Activated CD8-positive, alpha-beta memory T cell treated with anti-CD3 and anti-CD28 coated beads for 36 hours (primary cell): Measurements from ENCODE around the gene SPRED2. TPM values are rescaled to one million over a fixed set of nuclear protein-coding genes. Genes with fewer than 3 reads are reported as not detected.

ENCODE experiments used
- CTCF ChIA-PET: fragments of 350-600 bp; sonication (Branson Sonifier 250); formaldehyde crosslinking; loops from one replicate; lab custom pipeline; 2021; ENCODE audit warnings: antibody characterized with exemption; lab: Charles Lee
- POLR2A ChIA-PET: fragments of 350-600 bp; sonication (Branson Sonifier 250); formaldehyde crosslinking; loops from one replicate; lab custom pipeline; 2021; ENCODE audit warnings: antibody characterized with exemption; lab: Charles Lee
- total RNA-seq, 2 experiments: library from RNA; stranded (reverse); gene quantifications; one replicate each; pipeline ENCODE4 v1.2.3, GENCODE V29; 2021

The SPRED2 gene
- total RNA-seq, 2 experiments from 2014 or later, result 4.7 to 4.9 TPM

DNA sequence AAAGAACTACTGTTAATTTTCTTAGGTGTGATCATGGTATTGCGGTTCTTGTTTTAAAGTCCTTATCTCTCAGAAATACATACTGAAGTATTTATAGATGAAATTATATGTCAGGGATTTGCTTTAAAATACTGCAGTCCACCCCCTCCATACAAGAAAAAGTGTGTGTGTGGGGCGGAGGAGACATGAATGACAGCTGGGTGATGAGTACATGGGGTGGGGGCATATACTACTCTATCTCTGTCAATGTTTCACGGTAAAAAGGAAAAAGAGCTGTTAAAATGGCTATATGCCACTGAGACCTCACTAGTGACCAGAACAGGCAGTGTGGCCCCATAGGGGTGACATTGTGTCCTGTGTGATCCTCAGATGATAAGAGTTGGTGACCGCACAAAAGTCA, 54.1 kb downstream of the SPRED2 start:
- ChIA-PET CTCF (interaction anchor here (1.0 kb wide), 1 partner anchor 81 kb away, joined by 3 read pairs; no protein-coding TSS in a partner anchor), POLR2A (no interaction called here)

- ChIA-PET POLR2A (no interaction called here), CTCF (no interaction called here)
Observed at GRCh38 chr2:65377556-65378192, 54.7 kb downstream of the SPRED2 start.

- ChIA-PET POLR2A (no interaction called here), CTCF (interaction anchor here (0.9 kb wide), 1 partner anchor 56 kb away, joined by 3 read pairs; the partner anchor contains the start of gene SPRED2)
Observed at GRCh38 chr2:65375723-65376122, 56.7 kb downstream of the SPRED2 start.

DNA sequence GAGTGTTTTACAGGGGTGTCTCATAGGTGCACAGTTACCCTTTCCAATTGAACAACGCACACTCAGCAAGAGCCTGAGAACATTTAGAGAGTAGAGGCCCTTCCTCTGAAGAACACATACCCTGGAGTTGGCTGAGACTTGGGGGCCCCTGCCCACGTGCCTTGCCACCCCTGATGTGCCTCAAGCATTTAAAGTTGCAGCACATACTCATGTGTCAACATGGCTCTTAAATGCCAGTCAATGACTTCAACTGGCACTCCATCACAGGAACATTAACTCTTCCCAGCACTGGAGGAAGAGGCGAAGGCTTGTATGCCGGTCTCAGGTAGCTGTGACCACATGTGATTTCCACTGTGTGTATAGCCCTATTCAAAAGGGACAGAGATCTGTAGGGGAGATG, 57.4 kb downstream of the SPRED2 start:
- POLR2A ChIA-PET, result no interaction called here
- CTCF ChIA-PET, result no interaction called here

- ChIA-PET POLR2A (no interaction called here), CTCF (no interaction called here)
Observed at GRCh38 chr2:65374575-65374974, 57.8 kb downstream of the SPRED2 start.

GRCh38 chr2:65373365-65373918, 59.0 kb downstream of the SPRED2 start:
- ChIA-PET POLR2A (no interaction called here), CTCF (interaction anchor here (1.7 kb wide), 1 partner anchor 10 kb away, joined by 5 read pairs; no protein-coding TSS in a partner anchor)

DNA sequence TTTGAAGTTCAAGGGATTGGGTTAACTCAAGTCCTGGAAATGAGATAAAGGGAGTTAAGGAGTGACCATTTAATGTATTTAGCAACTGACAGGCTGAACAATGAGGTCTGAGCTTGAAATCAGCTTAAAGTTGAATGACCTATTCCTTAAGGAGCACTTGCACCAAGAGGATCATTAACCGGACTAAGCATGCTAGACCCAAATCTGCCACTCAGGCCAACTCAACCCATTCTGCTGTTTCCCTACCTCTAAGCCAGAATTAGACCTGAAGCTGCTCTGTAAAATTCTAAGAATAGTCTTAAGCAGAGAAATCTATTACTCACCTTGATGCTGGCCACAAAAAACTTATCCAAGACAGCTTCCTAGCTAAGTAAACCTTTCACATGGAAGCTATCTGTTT, 59.8 kb downstream of the SPRED2 start:
- POLR2A ChIA-PET, result no interaction called here
- CTCF ChIA-PET, result interaction anchor here (0.5 to 1.7 kb wide), 2 partner anchors 11 to 210 kb away, joined by 4 to 5 read pairs; no protein-coding TSS in a partner anchor

GRCh38 chr2:65371074-65371434, 61.3 kb downstream of the SPRED2 start:
- CTCF ChIA-PET, result interaction anchor here (1.3 kb wide), 1 partner anchor 70 kb away, joined by 3 read pairs; no protein-coding TSS in a partner anchor
- POLR2A ChIA-PET, result no interaction called here

DNA sequence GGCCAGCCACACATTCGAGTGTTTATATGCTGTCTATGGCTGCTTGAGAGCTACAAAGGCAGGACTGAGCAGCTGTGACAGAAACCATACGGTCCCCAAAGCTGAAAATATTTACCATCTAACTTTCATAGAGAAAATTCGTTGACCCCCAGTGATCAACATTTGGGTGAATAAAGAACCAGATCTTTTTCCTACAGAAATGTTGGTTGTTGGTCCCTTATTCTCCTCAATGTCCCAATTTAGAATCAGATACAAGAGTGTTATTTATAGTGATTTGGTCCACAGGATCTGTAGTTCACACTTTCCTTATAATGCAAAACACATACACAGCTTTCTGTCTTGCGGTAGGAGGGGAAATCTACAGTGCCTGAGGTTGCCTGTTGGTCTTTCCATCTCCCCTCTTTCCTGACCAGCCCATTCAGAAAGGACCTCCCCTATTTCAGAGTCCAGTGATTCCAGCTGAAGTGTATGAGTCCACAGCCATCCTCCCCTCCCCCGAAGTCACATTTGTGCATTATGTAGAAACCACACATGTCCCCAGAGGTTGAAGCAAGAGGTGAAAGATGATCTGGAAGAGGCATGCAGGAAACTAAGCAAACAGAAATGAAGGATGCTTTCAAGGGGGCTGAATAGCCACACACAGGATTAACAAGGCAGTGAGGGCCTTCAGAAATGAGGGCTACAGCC, 61.9 kb downstream of the SPRED2 start:
- ChIA-PET POLR2A (no interaction called here), CTCF (interaction anchor here (1.3 kb wide), 1 partner anchor 69 kb away, joined by 3 read pairs; no protein-coding TSS in a partner anchor)

DNA sequence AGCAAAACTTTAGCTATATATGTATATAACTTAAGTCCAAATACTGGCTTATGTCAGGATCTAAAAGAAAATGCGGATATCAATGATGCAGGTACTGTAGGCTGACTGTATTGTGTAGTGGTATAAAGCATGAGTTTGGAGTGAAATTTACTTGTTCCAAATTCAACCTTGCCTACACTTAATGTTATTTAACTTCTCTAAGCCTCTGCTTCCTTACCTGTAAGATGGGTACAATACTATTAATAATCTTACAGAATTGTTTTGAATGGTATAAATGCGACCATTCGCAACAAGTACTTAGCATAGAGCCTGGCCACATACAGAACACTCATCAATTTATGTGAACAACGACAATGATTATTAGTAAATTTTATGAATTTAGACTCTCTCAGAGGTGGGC, 62.4 kb downstream of the SPRED2 start:
- ChIA-PET POLR2A (interaction anchor here (0.6 kb wide), 1 partner anchor 131 kb away, joined by 7 read pairs; no protein-coding TSS in a partner anchor), CTCF (interaction anchor here (1.3 kb wide), 1 partner anchor 69 kb away, joined by 3 read pairs; no protein-coding TSS in a partner anchor)

- ChIA-PET POLR2A (interaction anchor here (0.6 kb wide), 1 partner anchor 131 kb away, joined by 7 read pairs; no protein-coding TSS in a partner anchor), CTCF (interaction anchor here (1.3 kb wide), 1 partner anchor 68 kb away, joined by 3 read pairs; no protein-coding TSS in a partner anchor)
Observed at GRCh38 chr2:65369574-65369973, 62.8 kb downstream of the SPRED2 start.

DNA sequence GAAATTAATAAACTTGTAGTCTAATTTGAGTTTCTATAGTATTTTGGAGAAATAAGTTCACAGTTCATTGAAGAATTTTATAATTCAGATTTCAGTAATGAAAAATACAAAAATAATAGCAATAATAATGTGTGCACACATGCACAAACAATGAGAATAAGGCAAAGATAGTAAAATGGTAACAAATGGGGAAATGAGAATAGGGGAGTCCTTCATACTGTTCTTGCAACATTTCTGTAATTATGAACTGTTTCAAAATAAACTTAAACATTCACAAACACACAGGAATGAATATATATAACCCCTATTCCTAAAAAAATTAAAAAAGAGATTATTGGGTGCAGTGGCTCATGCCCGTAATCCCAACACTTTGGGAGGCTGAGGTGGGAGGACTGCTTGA, 63.9 kb downstream of the SPRED2 start:
- ChIA-PET CTCF (no interaction called here), POLR2A (no interaction called here)

DNA sequence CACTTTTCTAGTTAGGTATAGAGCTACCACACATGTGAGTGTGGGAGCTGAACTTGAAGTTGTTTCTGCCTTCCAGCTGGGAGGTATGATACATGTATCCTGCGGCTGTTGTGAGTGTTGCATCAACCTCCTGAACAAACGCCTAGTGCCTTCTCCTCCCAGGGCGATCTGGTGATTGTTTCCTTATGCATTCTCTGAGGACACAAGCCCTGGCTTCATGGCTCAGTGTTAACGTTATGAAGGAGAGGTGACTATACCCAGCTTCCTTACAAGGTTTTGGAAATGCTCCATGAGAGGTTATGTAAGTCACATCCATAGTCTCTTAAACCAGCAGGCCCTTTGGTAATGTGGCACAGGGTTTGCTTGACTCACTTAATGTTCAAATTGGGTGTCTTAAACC, 64.9 kb downstream of the SPRED2 start:
- POLR2A ChIA-PET, result no interaction called here
- CTCF ChIA-PET, result interaction anchor here (2.2 kb wide), 1 partner anchor 47 kb away, joined by 5 read pairs; no protein-coding TSS in a partner anchor

DNA sequence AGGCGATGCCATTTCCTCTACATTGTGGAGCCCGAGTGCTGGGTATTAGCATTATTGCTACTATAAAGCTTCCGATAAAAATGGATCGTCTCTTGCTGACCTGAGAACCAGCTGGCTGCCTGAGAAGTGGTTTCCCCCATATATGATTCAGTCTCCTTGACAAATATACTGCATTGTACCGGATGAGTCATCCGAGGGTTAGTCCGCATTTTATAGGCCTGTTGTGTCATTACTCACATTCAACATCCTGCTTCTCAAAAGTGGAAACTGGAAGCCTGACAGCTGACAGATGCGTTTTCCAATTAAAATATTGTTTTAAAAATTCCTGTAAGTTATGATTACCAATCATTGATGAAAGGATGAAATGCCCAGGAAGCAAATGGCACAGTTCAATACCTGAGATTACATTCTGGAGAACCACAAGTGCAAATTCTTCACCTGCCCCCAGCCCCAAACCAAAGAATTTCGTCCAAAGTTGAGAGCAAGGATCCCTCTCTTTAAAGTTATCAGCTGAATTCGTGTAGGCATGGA, 65.7 kb downstream of the SPRED2 start:
- POLR2A ChIA-PET, result no interaction called here
- CTCF ChIA-PET, result interaction anchor here (2.2 kb wide), 1 partner anchor 46 kb away, joined by 5 read pairs; no protein-coding TSS in a partner anchor

DNA sequence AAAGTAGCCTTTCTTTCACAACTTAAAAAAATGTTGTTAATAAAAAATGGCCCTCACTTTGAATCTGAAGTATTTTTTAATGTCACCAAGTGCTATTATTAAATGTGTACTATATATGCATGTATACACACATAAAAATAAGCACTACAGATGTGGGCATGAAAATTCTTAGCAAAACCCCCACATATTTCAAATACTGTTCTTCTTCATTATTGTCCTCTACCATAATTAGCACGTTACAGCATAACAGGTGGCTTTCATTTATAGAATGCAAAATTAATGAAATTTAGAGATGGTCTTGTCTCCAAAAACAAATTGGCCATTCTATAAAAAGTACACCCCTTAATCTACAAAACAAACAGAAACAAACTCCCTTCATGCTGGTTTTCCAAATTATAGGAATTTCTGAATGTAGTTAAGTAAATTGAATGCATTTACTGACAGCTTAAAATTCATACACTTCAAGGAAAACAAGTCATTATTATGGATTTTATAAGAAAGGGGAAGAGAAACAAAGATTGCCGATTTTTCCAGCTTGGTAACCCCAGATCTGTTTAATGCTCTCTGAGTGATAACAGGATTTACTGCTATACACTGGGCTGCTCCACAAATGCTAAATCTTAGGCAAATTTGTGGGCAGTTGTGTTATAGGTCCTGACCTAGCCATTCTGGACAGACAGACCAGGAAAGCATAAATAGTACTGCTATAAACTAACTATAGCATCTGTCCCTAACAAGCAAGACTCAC, 67.2 kb downstream of the SPRED2 start:
- ChIA-PET POLR2A (no interaction called here), CTCF (no interaction called here)

DNA sequence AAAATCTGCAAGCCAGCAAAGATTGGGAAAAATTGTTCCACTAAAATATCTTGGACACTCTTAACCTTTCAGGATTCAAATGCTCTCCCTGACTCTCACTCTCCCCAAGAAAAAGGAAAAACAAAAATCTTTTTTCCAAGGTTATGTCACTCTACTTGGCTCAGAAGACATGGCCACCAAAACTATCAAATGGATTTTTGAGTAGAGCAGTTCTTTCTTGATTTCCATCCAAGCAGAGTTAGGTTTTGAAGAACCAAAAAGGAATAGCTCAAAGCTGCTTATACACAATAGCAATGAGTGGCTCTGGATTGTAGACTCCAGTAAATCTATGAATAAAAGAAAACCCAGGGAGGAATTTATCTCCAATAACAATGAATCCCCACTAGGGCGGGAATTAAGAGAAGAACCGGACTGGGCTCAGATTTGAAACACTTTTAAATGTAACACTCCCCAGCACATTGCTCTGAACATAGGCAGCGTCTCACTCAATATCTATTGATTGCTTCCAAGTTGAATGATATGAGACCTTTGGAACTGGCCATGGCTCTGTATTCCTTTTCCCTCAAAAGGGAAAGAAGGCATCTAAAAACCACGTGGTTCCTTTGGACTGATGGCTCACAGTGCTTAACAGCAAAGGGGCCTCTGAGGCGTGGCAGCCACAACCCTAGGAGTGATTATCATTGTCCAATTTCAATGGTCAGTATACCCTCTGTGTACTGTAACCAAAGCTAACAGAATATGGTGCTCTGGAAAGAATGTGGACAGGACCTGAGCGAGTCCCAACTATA, 68.3 kb downstream of the SPRED2 start:
- ChIA-PET CTCF (no interaction called here), POLR2A (no interaction called here)

DNA sequence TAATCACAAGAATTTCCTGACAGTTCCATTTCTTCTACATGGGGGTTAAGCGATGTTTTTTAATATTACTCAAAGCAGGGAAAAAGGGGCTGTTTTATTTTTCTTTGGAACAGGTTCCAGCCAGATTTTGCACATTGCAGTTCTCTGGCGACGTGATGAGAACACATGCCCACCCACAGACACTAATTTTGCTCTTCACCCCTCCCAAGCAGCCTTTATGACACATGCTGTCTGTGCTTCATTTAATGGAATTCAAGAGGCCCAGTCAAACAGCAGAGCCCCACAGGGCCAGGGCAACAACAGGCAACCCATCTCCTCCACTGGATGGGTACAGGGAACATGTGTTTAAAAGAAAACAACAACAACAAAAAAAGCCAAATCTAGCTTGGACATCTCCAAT, 70.8 kb downstream of the SPRED2 start:
- CTCF ChIA-PET, result no interaction called here

DNA sequence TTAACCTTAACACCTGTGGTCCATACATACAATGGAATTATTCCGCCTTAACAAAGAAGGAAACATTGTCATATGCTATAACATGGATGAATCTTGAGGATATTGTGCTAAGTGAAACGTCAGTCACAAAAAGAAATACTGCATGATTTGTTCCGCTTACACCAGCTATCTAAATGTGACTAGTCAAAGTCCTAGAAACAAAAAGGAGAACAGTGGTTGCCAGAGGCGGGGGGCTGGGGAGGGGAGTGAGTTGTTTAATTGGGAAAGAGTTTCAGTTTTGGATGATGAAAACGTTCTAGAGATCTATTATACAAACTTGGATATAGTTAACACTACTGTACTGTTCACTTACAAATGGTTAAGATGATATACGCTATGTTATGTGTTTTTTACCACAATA, 72.0 kb downstream of the SPRED2 start:
- CTCF ChIA-PET, result no interaction called here
- POLR2A ChIA-PET, result no interaction called here

More for the DNA sequence above, 70.8 kb downstream of the SPRED2 start:
- POLR2A ChIA-PET, result no interaction called here
